ENCODE results near the gene SV2C.

GRCh38 chr5:76325326-76325725 lies 242.1 kb downstream of the SV2C start:
- TF ChIP-seq, protein P1, sequence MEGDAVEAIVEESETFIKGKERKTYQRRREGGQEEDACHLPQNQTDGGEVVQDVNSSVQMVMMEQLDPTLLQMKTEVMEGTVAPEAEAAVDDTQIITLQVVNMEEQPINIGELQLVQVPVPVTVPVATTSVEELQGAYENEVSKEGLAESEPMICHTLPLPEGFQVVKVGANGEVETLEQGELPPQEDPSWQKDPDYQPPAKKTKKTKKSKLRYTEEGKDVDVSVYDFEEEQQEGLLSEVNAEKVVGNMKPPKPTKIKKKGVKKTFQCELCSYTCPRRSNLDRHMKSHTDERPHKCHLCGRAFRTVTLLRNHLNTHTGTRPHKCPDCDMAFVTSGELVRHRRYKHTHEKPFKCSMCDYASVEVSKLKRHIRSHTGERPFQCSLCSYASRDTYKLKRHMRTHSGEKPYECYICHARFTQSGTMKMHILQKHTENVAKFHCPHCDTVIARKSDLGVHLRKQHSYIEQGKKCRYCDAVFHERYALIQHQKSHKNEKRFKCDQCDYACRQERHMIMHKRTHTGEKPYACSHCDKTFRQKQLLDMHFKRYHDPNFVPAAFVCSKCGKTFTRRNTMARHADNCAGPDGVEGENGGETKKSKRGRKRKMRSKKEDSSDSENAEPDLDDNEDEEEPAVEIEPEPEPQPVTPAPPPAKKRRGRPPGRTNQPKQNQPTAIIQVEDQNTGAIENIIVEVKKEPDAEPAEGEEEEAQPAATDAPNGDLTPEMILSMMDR (IDR thresholded peaks at IDR 0.05; ENCODE audit: low read length): no peak
- TF ChIP-seq EZH2 (optimal IDR thresholded peaks at IDR 0.05; ENCODE audit: low read depth, low read length): no peak
- no peak for TF ChIP-seq EZH2phosphoT487 (IDR thresholded peaks at IDR 0.05; ENCODE audit: low read length)
